Neural crest cell (in vitro differentiated cells): ENCODE results near the gene CAMKK2. TPM values are rescaled to one million over a fixed set of nuclear protein-coding genes. Genes with fewer than 3 reads are reported as not detected.
A peak's percentile ranks its signal among the peaks of the same experiment; 100 is the strongest.
"Not testable (repeated sequence)": the region's sequence is repeated elsewhere in the genome, so short reads cannot be mapped to it uniquely, and the experiment has no call there.

Experiments
- DNase-seq: peaks from one replicate; pipeline ENCODE4 v3.0.0; 2021; ENCODE audit warnings: low read depth, mixed read lengths, low spot score
- H3K27ac Mint-ChIP-seq: one replicate; pipeline ENCODE4 v1.8.0; 2021; ENCODE audit warnings: mild to moderate bottlenecking, mixed read lengths; ENCODE audit not compliant: unreplicated experiment
- H3K27me3 Mint-ChIP-seq: 2 replicates; pipeline ENCODE4 v1.8.0; 2021; ENCODE audit warnings: low read depth, mild to moderate bottlenecking, mixed read lengths
- H3K36me3 Mint-ChIP-seq: 2 replicates; pipeline ENCODE4 v1.8.0; 2021; ENCODE audit warnings: low read depth, mild to moderate bottlenecking, mixed read lengths
- H3K4me1 Mint-ChIP-seq: 2 replicates; pipeline ENCODE4 v1.8.0; 2021; ENCODE audit warnings: mixed read lengths
- H3K4me3 Mint-ChIP-seq: one replicate; pipeline ENCODE4 v1.8.0; 2021; ENCODE audit warnings: mild to moderate bottlenecking, mixed read lengths
- H3K9me3 Mint-ChIP-seq: 2 replicates; pipeline ENCODE4 v1.8.0; 2021; ENCODE audit warnings: mixed read lengths
- total RNA-seq: library from RNA; stranded (reverse); gene quantifications from 2 replicates; pipeline ENCODE4 v1.2.1, GENCODE V29; 2021
- TF ChIP-seq, protein P1 (sequence below): fragments of 200-600 bp; sonication (generic); conservative IDR thresholded peaks from 2 replicates; pipeline ENCODE4 v1.5.0; 2021; ENCODE audit warnings: antibody characterized with exemption, mild to moderate bottlenecking

CAMKK2 gene
- total RNA-seq, 1 donor from 2014 or later, result 43.1 TPM

DNA sequence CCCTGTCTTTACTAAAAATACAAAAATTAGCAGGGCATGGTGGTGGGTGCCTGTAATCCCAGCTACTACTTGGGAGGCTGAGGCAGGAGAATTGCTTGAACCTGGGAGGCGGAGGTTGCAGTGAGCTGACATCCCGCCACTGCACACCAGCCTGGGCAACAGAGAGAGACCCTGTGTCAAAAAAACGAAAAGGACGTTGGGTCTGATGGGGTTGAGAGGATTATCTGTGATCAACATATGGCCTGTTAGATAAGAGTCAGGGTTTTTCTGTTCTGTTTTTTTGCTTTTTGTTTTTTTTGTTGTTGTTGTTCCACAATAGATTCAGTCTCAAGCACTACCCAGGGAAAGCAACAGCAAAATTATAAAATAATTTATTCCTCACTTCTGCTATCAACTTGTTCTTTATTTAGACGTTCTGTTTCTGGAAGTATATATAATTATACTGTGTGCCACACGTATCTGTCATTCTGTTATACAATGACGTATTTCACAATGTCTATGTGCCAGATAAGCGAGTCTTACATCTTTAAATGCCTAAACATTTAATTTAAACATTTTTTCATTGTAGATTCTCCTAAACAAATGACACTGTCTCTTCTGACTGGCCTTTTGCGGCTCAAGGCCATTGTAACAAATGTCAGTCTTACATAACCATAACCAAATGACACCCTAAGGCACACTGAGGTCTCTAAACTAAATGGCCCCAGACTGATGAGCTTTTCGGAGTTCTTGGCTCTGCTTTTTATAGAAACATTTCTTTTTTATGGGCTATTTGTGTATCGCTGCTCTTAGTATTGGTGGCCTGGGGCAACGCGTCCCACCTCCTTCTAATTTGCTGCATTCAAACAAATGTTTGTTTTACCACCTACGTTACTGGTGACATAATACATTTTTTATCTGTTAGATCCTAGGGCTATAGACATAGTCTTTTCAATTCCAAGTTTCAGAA lies 93.8 kb downstream of the CAMKK2 start:
- no peak overlapping the region for H3K27ac Mint-ChIP-seq
- DNase-seq, result no peak
- TF ChIP-seq, protein P1, sequence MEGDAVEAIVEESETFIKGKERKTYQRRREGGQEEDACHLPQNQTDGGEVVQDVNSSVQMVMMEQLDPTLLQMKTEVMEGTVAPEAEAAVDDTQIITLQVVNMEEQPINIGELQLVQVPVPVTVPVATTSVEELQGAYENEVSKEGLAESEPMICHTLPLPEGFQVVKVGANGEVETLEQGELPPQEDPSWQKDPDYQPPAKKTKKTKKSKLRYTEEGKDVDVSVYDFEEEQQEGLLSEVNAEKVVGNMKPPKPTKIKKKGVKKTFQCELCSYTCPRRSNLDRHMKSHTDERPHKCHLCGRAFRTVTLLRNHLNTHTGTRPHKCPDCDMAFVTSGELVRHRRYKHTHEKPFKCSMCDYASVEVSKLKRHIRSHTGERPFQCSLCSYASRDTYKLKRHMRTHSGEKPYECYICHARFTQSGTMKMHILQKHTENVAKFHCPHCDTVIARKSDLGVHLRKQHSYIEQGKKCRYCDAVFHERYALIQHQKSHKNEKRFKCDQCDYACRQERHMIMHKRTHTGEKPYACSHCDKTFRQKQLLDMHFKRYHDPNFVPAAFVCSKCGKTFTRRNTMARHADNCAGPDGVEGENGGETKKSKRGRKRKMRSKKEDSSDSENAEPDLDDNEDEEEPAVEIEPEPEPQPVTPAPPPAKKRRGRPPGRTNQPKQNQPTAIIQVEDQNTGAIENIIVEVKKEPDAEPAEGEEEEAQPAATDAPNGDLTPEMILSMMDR, result no peak
- H3K36me3 Mint-ChIP-seq, result no peaks in the 10 kb centered on the region
- no peaks in the 10 kb centered on the region for H3K4me1 Mint-ChIP-seq
- no peak overlapping the region for H3K4me3 Mint-ChIP-seq
- no peaks in the 10 kb centered on the region for H3K9me3 Mint-ChIP-seq
- no peaks in the 10 kb centered on the region for H3K27me3 Mint-ChIP-seq

DNA sequence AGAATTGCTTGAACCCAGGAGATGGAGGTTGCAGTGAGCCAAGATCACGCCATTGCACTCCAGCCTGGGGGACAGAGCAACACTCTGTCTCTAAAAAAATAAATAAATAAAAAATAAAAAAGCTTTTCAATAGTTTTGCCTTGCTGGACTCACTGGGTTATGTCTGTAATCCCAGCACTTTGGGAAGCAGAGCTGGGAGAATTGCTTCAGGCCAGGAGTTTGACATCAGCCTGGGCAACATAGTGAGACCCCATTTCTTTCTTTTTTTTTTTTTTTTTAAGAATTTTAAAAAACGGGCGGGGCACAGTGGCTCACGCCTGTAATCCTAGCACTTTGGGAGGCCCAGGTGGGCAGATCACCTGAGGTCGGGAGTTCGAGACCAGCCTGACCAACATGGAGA lies 95.4 kb downstream of the CAMKK2 start:
- H3K4me3 Mint-ChIP-seq, H3K27me3 Mint-ChIP-seq, H3K27ac Mint-ChIP-seq, DNase-seq, H3K9me3 Mint-ChIP-seq, H3K4me1 Mint-ChIP-seq, H3K36me3 Mint-ChIP-seq: not testable (repeated sequence)

DNA sequence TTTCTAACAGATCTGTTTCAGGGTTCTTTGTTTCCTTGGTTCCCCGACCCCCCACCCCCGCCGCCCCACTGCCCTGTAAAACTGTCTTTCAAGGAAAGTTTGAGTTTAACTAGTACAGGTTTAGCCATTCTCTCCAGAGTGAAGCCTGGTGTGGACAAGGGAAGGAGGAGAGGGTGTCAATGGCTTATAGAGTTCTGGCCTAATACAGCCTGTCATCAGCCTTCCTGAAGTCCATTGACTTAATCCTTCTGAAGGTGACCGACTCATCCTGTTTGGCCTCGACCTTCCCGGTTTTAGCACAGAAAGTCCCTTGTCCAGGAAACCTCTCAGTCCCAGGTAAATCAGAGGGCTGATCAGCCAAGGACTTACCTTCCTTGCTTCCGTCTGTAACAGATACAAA lies 97.6 kb downstream of the CAMKK2 start:
- Mint-ChIP-seq H3K27me3 (no peaks in the 10 kb centered on the region), H3K4me3 (no peak overlapping the region), H3K27ac (no peak overlapping the region), H3K4me1 (no peaks in the 10 kb centered on the region), H3K9me3 (no peaks in the 10 kb centered on the region), H3K36me3 (no peaks in the 10 kb centered on the region)
- no peak for DNase-seq
- TF ChIP-seq, protein P1, result no peak

DNA sequence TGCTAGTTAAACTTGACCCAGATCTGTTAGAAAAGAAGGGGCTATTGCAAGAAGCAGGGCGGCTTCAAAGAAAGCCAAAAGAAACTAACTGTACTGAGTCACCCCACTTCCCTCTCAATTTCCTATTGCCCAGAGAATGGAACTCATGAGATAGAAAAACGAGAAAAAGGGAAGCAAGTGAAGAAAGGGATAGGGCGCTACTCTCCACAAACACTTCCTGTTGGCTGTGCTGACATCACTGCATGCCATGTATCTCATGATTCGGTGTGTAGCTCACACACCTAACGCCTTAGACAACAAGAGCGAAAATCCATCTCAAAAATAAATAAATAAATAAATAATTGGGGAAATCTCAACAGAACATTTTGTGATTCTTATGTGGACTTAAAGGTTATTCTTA lies 99.6 kb downstream of the CAMKK2 start:
- H3K27ac Mint-ChIP-seq, result no peak overlapping the region
- no peaks in the 10 kb centered on the region for H3K36me3 Mint-ChIP-seq
- H3K9me3 Mint-ChIP-seq, result no peaks in the 10 kb centered on the region
- no peak for DNase-seq
- H3K4me1 Mint-ChIP-seq, result no peaks in the 10 kb centered on the region
- TF ChIP-seq, protein P1, result no peak
- H3K27me3 Mint-ChIP-seq, result no peaks in the 10 kb centered on the region
- H3K4me3 Mint-ChIP-seq, result no peak overlapping the region

DNA sequence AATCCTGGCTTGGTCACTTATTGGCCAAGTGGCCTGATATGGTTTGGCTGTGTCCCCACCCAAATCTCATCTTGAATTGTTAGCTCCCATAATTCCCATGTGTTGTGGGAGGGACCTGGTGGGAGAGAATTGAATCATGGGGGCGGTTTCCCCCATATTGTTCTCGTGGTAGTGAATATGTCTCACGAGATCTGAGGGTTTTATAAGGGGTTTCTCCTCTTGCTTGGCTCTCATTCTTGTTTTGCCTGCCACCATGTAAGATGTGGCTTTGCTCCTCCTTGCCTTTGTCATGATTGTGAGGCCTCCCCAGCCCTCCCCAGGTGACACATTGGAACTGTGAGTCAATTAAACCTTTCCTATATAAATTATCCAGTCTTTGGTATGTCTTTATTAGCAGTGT lies 105.4 kb downstream of the CAMKK2 start:
- H3K27me3 Mint-ChIP-seq, result no peaks in the 10 kb centered on the region
- H3K4me1 Mint-ChIP-seq, result no peaks in the 10 kb centered on the region
- TF ChIP-seq, protein P1, result no peak
- DNase-seq, result no peak
- H3K4me3 Mint-ChIP-seq, result no peak overlapping the region
- peak overlapping the region; percentile 21 for H3K27ac Mint-ChIP-seq
- no peaks in the 10 kb centered on the region for H3K9me3 Mint-ChIP-seq
- H3K36me3 Mint-ChIP-seq, result no peaks in the 10 kb centered on the region

DNA sequence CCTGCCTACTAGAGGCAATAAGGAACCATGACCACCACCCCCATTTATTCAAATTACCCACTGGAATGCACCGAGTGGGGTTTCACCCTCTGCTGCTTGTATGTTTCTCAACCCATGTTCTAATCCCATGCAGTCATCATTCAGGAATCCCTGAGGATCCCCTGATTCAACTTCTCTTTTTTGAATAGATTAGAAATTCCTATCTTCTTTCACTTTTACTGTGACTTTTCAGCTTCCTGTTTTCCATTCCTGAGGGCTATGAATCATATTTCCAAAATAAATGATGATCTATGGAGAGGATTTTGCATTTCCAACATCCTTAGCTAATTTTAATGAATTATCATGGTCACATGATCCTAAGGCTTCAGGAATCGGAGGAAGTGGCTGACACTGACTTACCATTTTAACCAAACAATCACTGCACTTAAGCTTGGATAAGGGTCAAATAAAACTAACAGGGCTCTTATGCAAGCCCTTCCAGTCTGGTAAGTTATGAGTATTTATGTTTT lies 105.9 kb downstream of the CAMKK2 start:
- Mint-ChIP-seq H3K4me3 (no peak overlapping the region), H3K4me1 (no peaks in the 10 kb centered on the region), H3K27ac (no peak overlapping the region), H3K36me3 (no peaks in the 10 kb centered on the region), H3K27me3 (no peaks in the 10 kb centered on the region), H3K9me3 (no peaks in the 10 kb centered on the region)
- no peak for DNase-seq
- TF ChIP-seq, protein P1, result no peak
